ENCODE results near the gene GPRC5C.
A peak's percentile ranks its signal among the peaks of the same experiment; 100 is the strongest.

GPRC5C gene

GRCh38 chr17:74452033-74452840, 20.3 kb downstream of the GPRC5C start:
- DNase-seq (ENCODE audit: low read depth in 1 of 2, low spot score in 1 of 2): no peak

GRCh38 chr17:74452841-74453661, 21.2 kb downstream of the GPRC5C start:
- DNase-seq (ENCODE audit: low read depth in 1 of 2, low spot score in 1 of 2): no peak

- DNase-seq (ENCODE audit: low read depth in 1 of 2, low spot score in 1 of 2): peak in 1 of 2 donors; percentile 41
Measured at GRCh38 chr17:74453665-74454196, 21.8 kb downstream of the GPRC5C start.

- no peak for DNase-seq (ENCODE audit: low read depth in 1 of 2, low spot score in 1 of 2)
Measured at GRCh38 chr17:74454197-74455024, 22.5 kb downstream of the GPRC5C start.

- no peak for DNase-seq (ENCODE audit: low read depth in 1 of 2, low spot score in 1 of 2)
Measured at GRCh38 chr17:74455025-74455545, 23.2 kb downstream of the GPRC5C start.

- no peak for DNase-seq (ENCODE audit: low read depth in 1 of 2, low spot score in 1 of 2)
Measured at GRCh38 chr17:74455821-74456220, 23.9 kb downstream of the GPRC5C start.

- peak; percentile 64 for DNase-seq (ENCODE audit: low read depth in 1 of 2, low spot score in 1 of 2)
Measured at GRCh38 chr17:74457146-74457819, 25.4 kb downstream of the GPRC5C start.

- DNase-seq (ENCODE audit: low read depth in 1 of 2, low spot score in 1 of 2): no peak
Measured at GRCh38 chr17:74457820-74458166, 25.9 kb downstream of the GPRC5C start.

- no peak for DNase-seq (ENCODE audit: low read depth in 1 of 2, low spot score in 1 of 2)
Measured at GRCh38 chr17:74458835-74459234, 26.9 kb downstream of the GPRC5C start.

- DNase-seq (ENCODE audit: low read depth in 1 of 2, low spot score in 1 of 2): no peak
Measured at GRCh38 chr17:74459622-74460021, 27.7 kb downstream of the GPRC5C start.

GRCh38 chr17:74460241-74460640, 28.4 kb downstream of the GPRC5C start:
- no peak for DNase-seq (ENCODE audit: low read depth in 1 of 2, low spot score in 1 of 2)

GRCh38 chr17:74460996-74461395, 29.1 kb downstream of the GPRC5C start:
- DNase-seq (ENCODE audit: low read depth in 1 of 2, low spot score in 1 of 2): no peak

- no peak for DNase-seq (ENCODE audit: low read depth in 1 of 2, low spot score in 1 of 2)
Measured at GRCh38 chr17:74461611-74462010, 29.7 kb downstream of the GPRC5C start.

GRCh38 chr17:74464730-74465377, 33.0 kb downstream of the GPRC5C start:
- DNase-seq (ENCODE audit: low read depth in 1 of 2, low spot score in 1 of 2): no peak

GRCh38 chr17:74465378-74466110, 33.7 kb downstream of the GPRC5C start:
- DNase-seq (ENCODE audit: low read depth in 1 of 2, low spot score in 1 of 2): no peak

- no peak for DNase-seq (ENCODE audit: low read depth in 1 of 2, low spot score in 1 of 2)
Measured at GRCh38 chr17:74466111-74466827, 34.4 kb downstream of the GPRC5C start, which contains the start of gene CD300A. TSS of gene CD300A (plus strand) at chr17:74466634. CDS start at chr17:74466704, 70 bp downstream.

- no peak for DNase-seq (ENCODE audit: low read depth in 1 of 2, low spot score in 1 of 2)
Measured at GRCh38 chr17:74466828-74467184, 34.9 kb downstream of the GPRC5C start.

- no peak for DNase-seq (ENCODE audit: low read depth in 1 of 2, low spot score in 1 of 2)
Measured at GRCh38 chr17:74467221-74467951, 35.5 kb downstream of the GPRC5C start.

Data from activated CD4-positive, alpha-beta T cell treated with anti-CD3 and anti-CD28 coated beads, Interleukin-2, amount 50 U/mL, for 24 hours (primary cell).